Activated CD4-positive, CD25-positive, alpha-beta regulatory T cell treated with anti-CD3 and anti-CD28 coated beads, Interleukin-2, amount 50 U/mL, for 24 hours (primary cell): ENCODE data around the gene NUP153.
"Not testable (repeated sequence)": the region's sequence is repeated elsewhere in the genome, so short reads cannot be mapped to it uniquely, and the experiment has no call there.

ENCODE experiments used
- ATAC-seq, 2 donors: fragments of 150-1000 bp; cut with Tn5 transposase; one replicate each; pipeline ENCODE4 v1.10.0; 2021; ENCODE audit warnings: mild to moderate bottlenecking in 1 of 2, moderate library complexity in 1 of 2

Gene NUP153

GRCh38 chr6:17712576-17712975 is 5.9 kb upstream of the NUP153 start:
- ATAC-seq = no peak

DNA sequence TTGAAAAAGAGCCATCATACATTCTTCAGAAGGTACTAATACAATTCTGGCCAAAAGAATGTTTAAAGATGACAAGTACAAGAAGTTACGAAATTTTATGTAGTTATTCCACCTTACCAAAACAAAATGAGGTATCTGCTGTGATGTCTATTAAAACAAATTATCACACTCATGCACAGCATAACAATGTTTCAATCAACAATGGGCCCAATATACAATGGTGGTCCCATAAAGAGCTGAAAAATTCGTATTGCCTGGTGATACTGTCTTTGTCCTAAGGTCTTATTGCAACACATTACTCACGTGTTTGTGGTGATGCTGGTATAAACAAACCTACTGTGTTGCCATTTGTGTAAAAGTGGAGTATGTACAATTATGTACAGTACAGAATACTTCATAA is 3.6 kb upstream of the NUP153 start:
- no peak for ATAC-seq

DNA sequence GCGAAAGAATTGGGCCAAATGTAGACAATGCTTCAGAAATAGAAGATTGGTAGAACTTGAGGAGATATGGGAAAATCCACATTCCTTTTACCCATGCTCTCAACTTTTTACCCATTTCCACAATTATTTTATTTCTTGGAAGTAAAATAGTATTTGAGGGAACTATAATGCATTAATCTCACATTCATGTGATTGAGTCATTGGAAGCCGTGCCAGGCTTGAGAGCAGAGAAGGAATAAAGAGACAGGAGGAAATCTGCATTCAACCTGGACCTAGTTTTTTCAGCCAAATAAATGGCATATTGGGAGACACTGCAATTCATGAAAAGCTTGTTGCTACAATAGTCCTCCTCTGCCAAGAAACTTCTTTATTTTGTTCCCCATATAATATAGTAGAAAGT is 2.8 kb upstream of the NUP153 start:
- no peak for ATAC-seq

GRCh38 chr6:17708035-17708434 is 1.3 kb upstream of the NUP153 start:
- ATAC-seq = not testable (repeated sequence)

- ATAC-seq = no peak
Measured at GRCh38 chr6:17707371-17707651, 586 bp upstream of the NUP153 start.

DNA sequence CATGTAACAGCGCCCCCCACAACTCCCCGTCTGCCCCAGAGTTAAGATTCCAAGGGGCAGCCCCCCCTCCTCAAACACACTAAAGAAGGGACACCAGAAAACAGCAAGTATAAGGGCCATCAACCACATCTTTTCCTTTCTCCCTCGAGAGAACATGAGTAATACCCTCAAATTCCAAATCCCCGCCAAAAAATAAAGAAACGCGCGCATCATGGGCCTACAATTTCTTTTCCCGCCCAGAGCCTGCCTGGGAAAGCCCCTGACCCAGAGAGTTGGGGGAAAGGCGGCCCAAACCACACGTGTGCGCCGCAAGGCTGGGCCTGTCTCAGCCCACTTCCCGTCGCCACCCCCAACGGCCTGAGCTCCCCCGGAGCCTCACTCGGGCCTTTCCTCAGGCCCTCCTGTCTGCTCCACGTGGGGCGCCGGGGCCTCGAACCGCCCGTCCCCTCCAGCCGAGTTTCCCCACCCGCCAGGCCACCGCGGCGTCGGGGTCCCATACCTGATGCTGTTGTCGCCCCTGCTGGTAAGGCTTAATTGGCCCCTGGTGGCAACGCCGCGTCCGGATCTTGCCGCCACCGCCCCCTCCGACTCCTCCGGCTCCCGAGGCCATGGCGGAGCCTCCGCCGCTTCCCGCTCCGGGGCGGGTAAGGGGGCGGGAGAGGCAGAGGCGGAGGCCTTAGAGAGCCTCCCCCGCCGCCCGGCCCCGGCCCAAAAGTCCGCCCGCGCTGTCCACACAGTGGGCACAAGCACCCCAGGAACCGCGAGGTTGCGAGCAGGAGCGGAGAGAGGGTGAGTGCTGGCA is 746 bp downstream of the NUP153 start:
- ATAC-seq = peak; percentile 74 to 76

GRCh38 chr6:17705428-17705777 is 1.3 kb downstream of the NUP153 start:
- ATAC-seq = peak; percentile 12 to 27

DNA sequence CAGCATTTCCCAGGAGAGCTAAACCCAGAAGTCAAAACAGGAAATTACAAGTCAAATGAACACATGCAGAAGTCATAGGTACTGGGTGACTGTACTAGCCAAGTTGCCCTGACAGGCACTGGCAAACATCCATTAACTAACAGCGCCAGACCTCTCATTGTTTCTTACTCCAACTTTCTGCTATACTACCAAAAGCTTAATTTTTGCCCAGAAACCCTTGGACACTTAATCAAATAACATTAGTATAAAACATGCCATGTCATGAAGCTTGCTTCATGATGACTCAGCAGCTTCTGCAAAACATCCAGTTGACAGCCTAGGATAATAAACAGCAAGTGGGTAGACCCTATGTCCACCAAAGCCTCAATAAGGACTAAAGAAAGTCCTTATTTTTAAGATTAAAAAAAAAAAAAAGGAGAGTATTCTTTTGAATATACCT is 3.5 kb downstream of the NUP153 start:
- peak in 1 of 2 donors; percentile 11 for ATAC-seq

DNA sequence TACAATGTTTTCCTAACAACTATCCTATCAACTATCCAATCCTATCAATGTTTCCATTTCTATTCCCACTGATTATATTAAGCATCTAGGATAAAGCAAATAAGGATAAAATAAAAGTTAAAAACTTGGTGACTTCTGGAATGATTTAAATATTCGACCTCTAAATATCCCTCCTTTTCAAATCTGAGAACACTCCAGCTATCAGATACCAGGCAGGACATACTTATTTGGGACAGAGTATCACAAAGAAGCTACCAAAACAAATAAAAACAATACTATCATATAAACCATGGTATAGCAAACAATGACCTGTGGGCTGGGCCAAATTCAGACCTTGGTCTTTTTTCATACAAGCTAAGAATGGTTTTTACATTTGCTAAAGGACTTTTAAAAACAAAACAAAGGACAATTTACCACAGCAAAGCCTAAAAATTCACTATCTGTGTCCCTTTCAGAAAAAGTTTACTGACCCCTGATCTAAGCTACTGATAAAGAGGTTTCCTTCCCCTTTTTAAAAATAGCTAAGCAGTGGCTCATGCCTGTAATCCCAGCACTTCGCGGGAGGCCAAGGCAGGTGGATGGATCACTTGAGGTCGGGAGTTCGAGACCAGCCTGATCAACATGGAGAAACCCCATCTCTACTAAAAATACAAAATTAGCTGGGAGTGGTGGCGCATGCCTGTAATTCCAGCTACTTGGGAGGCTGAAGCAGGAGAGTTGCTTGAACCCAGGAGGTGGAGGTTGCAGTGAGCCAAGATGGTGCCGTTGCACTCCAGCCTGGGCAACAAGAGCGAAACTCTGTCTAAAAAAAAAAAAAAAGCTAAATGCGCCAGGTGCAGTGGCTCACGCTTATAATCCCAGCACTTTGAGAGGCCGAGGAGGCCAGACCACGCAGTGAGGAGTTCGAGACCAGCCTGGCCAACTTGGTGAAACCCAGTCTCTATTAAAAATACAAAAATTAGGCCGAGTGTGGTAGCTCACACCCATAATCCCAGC is 6.0 kb downstream of the NUP153 start:
- no peak for ATAC-seq

DNA sequence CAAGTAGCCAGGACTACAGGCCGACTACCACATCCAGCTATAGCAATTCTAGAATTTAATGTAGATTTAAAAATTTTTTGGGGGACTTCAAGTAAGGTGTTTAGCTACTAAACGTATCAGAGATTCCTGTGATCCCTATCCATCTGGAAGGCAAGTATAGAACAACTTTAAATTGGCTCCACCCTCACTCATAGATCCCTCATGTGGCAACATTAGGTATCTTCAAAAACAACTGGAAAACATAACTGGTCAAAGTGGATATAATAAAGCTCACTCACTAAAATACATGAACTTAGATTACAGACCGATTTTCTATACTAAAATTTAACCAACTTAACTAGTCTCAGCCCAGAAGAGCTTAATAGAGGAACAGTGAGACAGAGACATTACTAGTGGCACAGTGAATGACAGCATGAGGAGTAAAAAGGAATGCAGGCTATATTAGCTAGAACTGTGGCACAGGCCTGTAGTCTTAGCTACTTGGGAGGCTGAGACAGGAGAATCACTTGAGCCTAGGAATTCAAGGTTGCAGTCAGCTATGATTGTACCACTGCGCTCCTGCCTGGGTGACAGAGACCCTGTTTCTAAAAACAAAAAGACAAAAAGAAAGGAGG is 14.7 kb downstream of the NUP153 start:
- no peak for ATAC-seq

DNA sequence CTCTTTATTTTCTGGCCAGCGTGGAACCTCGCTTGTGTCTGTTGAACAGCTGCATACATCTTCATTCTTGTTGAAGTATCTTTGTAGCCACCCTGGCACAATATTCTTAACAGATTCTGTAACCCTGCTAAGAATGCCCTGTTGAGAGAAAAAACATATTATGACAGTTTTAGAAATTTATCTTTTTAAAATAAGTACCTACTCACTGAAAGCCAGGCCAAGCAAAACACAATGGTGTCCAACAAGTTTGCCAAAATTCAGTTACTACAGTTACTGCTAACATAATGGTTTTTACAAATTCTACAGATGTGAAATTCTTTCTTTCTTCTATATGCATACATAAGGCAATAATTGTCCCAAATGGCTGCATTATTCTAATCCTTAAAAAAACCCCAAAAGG is 18.2 kb downstream of the NUP153 start:
- ATAC-seq = no peak

DNA sequence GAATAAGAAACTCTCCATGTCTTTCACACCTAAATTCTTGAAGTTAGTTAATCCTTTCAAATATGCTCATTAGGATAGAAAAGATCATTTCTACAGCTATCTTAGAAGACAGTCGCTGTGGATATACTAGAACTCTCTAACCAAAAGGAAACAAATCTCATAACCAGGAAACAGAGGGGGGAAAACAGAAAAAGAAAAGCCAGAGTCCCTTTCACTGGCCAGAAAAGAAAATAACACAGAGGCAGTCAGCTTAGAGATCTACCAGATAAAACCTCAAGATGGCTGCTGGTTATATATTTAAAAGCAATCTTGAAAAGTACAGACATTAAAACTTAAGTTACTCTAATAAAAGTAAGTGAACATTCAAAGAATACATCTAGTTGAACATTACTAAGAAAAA is 19.6 kb downstream of the NUP153 start:
- ATAC-seq = no peak

- no peak for ATAC-seq
Measured at GRCh38 chr6:17684134-17684533, 22.6 kb downstream of the NUP153 start.

DNA sequence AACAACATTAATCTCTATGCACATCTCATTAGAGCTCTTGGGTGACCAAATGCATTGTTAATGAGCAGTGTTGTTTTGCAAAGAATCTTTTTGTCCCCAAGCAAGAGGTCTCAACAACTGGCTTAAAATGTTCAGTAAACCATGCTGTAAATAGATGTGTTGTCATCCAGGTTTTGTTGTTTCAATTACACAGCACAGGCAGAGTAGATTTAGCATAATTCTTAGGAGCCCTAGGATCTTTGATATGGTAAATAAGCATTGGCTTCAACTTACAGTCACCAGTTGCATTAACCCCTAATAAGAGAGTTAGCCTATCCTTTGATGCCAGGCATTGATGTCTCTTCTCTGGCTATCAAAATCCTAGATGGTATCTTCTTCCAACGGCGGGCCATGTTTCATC is 23.3 kb downstream of the NUP153 start:
- ATAC-seq = no peak

- ATAC-seq = no peak
Measured at GRCh38 chr6:17679726-17680125, 27.0 kb downstream of the NUP153 start.

DNA sequence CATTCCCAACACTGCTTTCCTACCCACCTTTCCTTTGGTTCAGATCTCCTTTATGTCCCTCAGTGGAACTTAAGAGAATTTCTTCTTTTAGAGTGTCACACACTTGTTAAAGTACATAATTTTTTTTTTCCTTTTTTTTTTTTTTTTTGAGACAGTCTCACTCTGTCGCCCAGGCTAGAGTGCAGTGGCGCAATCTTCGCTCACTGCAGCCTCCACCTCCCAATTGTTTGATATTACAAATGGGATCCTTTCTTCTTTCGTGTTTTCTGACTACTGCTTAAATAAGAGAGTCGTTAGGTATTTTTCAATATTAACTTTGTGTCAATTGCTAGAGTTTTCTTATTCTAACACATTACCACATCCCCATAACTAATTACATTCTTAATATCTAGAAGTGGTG is 29.1 kb downstream of the NUP153 start:
- no peak for ATAC-seq

GRCh38 chr6:17673543-17674254 is 33.0 kb downstream of the NUP153 start:
- peak; percentile 77 to 78 for ATAC-seq

DNA sequence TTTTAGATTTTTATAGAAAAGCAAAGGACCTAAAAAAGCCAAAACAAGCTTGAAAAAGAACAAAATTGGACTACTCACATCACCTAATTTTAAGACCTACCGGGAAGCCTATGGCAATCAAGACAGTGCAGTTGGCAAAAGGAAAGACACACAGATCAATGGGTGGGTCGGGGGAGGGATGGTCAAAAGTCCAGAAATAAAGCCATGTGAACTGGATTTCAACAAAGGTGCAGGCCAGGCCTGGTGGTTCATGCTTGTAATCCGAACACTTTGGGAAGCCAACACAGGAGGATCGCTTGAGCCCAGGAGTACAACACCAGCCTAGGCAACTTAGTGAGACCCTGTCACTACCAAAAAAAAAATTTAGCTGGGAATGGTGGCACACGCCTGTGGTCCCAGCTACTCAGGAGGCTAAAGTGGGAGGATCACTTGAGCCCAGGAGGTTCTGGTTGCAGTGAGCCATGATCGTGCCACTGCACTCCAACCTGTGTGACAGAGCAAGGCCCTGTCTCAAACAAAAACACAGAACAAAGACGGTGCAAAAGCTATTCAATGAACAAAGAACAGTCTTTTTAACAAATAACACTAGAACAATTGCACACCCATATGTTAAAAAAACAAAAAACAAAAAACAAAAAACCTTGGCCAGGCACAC is 34.5 kb downstream of the NUP153 start:
- ATAC-seq = no peak

DNA sequence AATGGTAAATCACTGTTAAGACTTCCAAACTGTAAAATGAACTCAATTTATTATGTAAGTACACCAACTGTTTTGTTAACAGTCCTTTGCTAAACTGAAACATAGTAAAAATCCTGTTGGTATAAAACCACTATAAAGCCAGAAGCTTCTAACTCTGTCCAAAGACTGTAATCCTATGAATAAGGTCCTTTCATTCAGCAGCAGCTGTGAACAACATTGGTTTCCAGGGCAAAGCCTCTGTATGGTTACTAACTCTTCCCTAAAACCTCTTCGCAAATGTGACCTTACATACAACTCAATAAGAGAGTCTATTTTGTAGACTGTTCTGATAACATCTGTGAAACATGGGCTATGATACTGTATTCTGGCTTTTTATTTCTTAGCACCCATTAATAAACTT is 40.1 kb downstream of the NUP153 start:
- ATAC-seq = no peak

GRCh38 chr6:17665132-17665531 is 41.6 kb downstream of the NUP153 start:
- ATAC-seq = no peak

GRCh38 chr6:17663226-17663625 is 43.5 kb downstream of the NUP153 start:
- no peak for ATAC-seq

DNA sequence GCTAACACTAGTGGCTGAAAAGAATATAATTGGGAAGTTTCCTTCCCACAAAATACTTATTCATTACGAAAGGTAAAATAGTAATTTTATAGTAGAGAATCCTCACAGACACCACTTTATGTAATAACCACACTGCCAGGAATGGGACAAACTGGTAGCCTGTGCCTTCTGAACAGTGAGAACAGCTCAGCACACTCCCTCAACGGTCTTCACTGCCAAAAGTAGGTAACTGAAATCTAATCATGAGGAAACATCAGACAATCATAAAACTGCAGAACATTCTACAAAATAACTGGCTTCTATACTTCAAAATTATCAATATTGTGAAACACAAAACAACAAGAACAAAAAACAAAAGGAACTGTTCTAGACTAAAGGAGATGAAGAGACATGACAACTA is 44.1 kb downstream of the NUP153 start:
- ATAC-seq = no peak
